H1 (cell line): ENCODE results near the gene ACTL8. TPM values are rescaled to one million over a fixed set of nuclear protein-coding genes. Genes with fewer than 3 reads are reported as not detected.

Experiments
- CTCF ChIA-PET: fragments of 300-600 bp; sonication (Branson Sonifier 250); formaldehyde crosslinking; loops from one replicate; lab custom pipeline; 2021; ENCODE audit not compliant: partially characterized antibody; lab: Charles Lee
- POLR2A ChIA-PET: fragments of 300-600 bp; sonication (Branson Sonifier 250); formaldehyde crosslinking; loops from one replicate; lab custom pipeline; 2021; ENCODE audit warnings: inconsistent platforms; ENCODE audit not compliant: partially characterized antibody; lab: Charles Lee
- DNase-seq, 2 experiments: peaks; one replicate each; pipeline versions ENCODE4 v3.0.0 to v3.0.0-alpha.2; 2010 to 2022; ENCODE audit warnings: low spot score in 2 of 2, low read depth in 1 of 2, mixed read lengths in 1 of 2
- FAIRE-seq: peaks from 2 replicates; lab custom pipeline; 2011; peaks lifted over from hg19 to GRCh38; lab: Jason Lieb, UNC
- H2AFZ ChIP-seq: 2 replicates; pipeline ENCODE4 v1.8.1; 2012; ENCODE audit warnings: low read length, inconsistent platforms
- H2AK5ac ChIP-seq: 2 replicates; pipeline ENCODE4 v1.6.1; 2013; ENCODE audit warnings: low read depth, low read length
- H2BK120ac ChIP-seq: replicated peaks from 2 replicates; pipeline ENCODE3; 2013; ENCODE audit warnings: low read depth, low read length, inconsistent platforms
- H2BK12ac ChIP-seq: 2 replicates; pipeline ENCODE4 v1.6.1; 2013; ENCODE audit warnings: low read depth, low read length
- H2BK15ac ChIP-seq: 2 replicates; pipeline ENCODE4 v1.6.1; 2013; ENCODE audit warnings: low read length
- H2BK20ac ChIP-seq: 2 replicates; pipeline ENCODE4 v1.6.1; 2013; ENCODE audit warnings: low read length
- H2BK5ac ChIP-seq: 2 replicates; pipeline ENCODE4 v1.6.1; 2013; ENCODE audit warnings: low read depth, low read length
- H3K14ac ChIP-seq: 2 replicates; pipeline ENCODE4 v1.6.1; 2013; ENCODE audit warnings: inconsistent platforms; ENCODE audit not compliant: insufficient read length
- H3K18ac ChIP-seq: 2 replicates; pipeline ENCODE4 v1.6.1; 2013; ENCODE audit warnings: low read length; ENCODE audit errors: extremely low read depth
- H3K23ac ChIP-seq: 2 replicates; pipeline ENCODE4 v1.6.1; 2013; ENCODE audit warnings: inconsistent platforms; ENCODE audit not compliant: insufficient read length
- H3K23me2 ChIP-seq: 2 replicates; pipeline ENCODE4 v1.6.1; 2013; ENCODE audit warnings: low read depth, low read length
- H3K27ac ChIP-seq: 2 replicates; pipeline ENCODE4 v1.6.1; 2011; ENCODE audit warnings: low read depth, low read length, inconsistent platforms
- H3K27me3 ChIP-seq, 4 experiments: replicated peaks in 1 of 4; 1 replicate in 1 of 4; 2 replicates in 3 of 4; pipeline versions ENCODE4 v1.6.1 to v1.8.1; 2011 to 2013; ENCODE audit warnings: low read length in 3 of 4, mild to moderate bottlenecking in 3 of 4, inconsistent platforms in 2 of 4, mixed read lengths in 2 of 4, moderate library complexity in 1 of 4; ENCODE audit not compliant: control insufficient read depth in 3 of 4, insufficient read depth in 3 of 4; ENCODE audit errors: extremely low read depth in 1 of 4
- H3K36me3 ChIP-seq, 4 experiments: 2 replicates each; pipeline versions ENCODE4 v1.6.1 to v1.8.1; 2011 to 2013; ENCODE audit warnings: mild to moderate bottlenecking in 4 of 4, low read length in 3 of 4, moderate library complexity in 2 of 4, control low read depth in 1 of 4, inconsistent platforms in 1 of 4; ENCODE audit not compliant: insufficient read depth in 4 of 4, control insufficient read depth in 2 of 4
- H3K4ac ChIP-seq: replicated peaks from 2 replicates; pipeline ENCODE3; 2013; ENCODE audit warnings: low read length, low read depth, mixed read lengths, inconsistent platforms; ENCODE audit not compliant: insufficient read length
- H3K4me1 ChIP-seq, 4 experiments: replicated peaks in 1 of 4; 1 replicate in 1 of 4; 2 replicates in 3 of 4; pipeline versions ENCODE4 v1.6.1 to v1.8.1; 2011 to 2013; ENCODE audit warnings: low read length in 3 of 4, inconsistent platforms in 2 of 4, mixed read lengths in 1 of 4; ENCODE audit not compliant: insufficient read depth in 4 of 4, control insufficient read depth in 3 of 4
- H3K4me2 ChIP-seq, 2 experiments: 2 replicates each; pipeline versions ENCODE4 v1.6.1 to v1.8.1; 2011 to 2013; ENCODE audit warnings: low read depth in 2 of 2, low read length in 2 of 2, control low read depth in 1 of 2, inconsistent platforms in 1 of 2, mild to moderate bottlenecking in 1 of 2; ENCODE audit not compliant: insufficient read depth in 1 of 2
- H3K4me3 ChIP-seq, 4 experiments: fragments of 200-600, 300-600 bp in 1 of 4; sonication (generic), shearing (Covaris generic), sonication (Bioruptor Twin) in 1 of 4; 2 replicates each; pipeline versions ENCODE4 v1.5.1 to v1.8.1; 2011 to 2016; ENCODE audit warnings: low read length in 4 of 4, low read depth in 3 of 4, control low read depth in 2 of 4, inconsistent platforms in 2 of 4, mild to moderate bottlenecking in 2 of 4, mixed read lengths in 1 of 4, moderate library complexity in 1 of 4; ENCODE audit not compliant: insufficient read depth in 2 of 4; ENCODE audit errors: extremely low read depth in 1 of 4
- H3K56ac ChIP-seq: replicated peaks from 2 replicates; pipeline ENCODE3; 2013; ENCODE audit warnings: low read depth, mild to moderate bottlenecking, mixed read lengths, low read length, inconsistent platforms; ENCODE audit not compliant: insufficient read length
- H3K79me1 ChIP-seq: 2 replicates; pipeline ENCODE4 v1.6.1; 2013; ENCODE audit warnings: low read depth, low read length, control low read depth
- H3K79me2 ChIP-seq, 2 experiments: 2 replicates each; pipeline versions ENCODE4 v1.6.1 to v1.8.1; 2012 to 2013; ENCODE audit warnings: low read length in 2 of 2, mild to moderate bottlenecking in 2 of 2, inconsistent platforms in 1 of 2; ENCODE audit not compliant: insufficient read depth in 2 of 2, control insufficient read depth in 1 of 2
- H3K9ac ChIP-seq, 4 experiments: replicated peaks in 1 of 4; 1 replicate in 1 of 4; 2 replicates in 3 of 4; pipeline versions ENCODE4 v1.6.1 to v1.8.1; 2011 to 2013; ENCODE audit warnings: low read depth in 3 of 4, low read length in 3 of 4, control low read depth in 2 of 4, mild to moderate bottlenecking in 2 of 4, moderate library complexity in 2 of 4, inconsistent platforms in 1 of 4; ENCODE audit errors: extremely low read depth in 1 of 4
- H3K9me3 ChIP-seq, 2 experiments: 2 replicates each; pipeline versions ENCODE4 v1.6.1 to v1.8.1; 2012 to 2013; ENCODE audit warnings: mild to moderate bottlenecking in 2 of 2, moderate library complexity in 2 of 2, control low read depth in 1 of 2, inconsistent platforms in 1 of 2, low read depth in 1 of 2, low read length in 1 of 2, mixed read lengths in 1 of 2; ENCODE audit not compliant: insufficient read depth in 2 of 2
- H4K20me1 ChIP-seq, 2 experiments: replicated peaks in 1 of 2; 2 replicates each; pipeline versions ENCODE3 to v1.8.1; 2011 to 2013; ENCODE audit warnings: inconsistent platforms in 2 of 2, low read length in 2 of 2, mild to moderate bottlenecking in 1 of 2; ENCODE audit not compliant: insufficient read depth in 2 of 2, control insufficient read depth in 1 of 2
- H4K5ac ChIP-seq: 2 replicates; pipeline ENCODE4 v1.6.1; 2013; ENCODE audit warnings: low read length, low read depth, mixed read lengths, inconsistent platforms; ENCODE audit not compliant: insufficient read length
- H4K8ac ChIP-seq: 2 replicates; pipeline ENCODE4 v1.8.0; 2013; ENCODE audit warnings: mild to moderate bottlenecking, moderate library complexity, low read length, inconsistent platforms; ENCODE audit not compliant: insufficient read depth; ENCODE audit errors: extremely low read depth
- H4K91ac ChIP-seq: replicated peaks from 2 replicates; pipeline ENCODE3; 2013; ENCODE audit warnings: low read length, mixed read lengths, inconsistent platforms; ENCODE audit not compliant: insufficient read length
- ATF3 ChIP-seq: IDR thresholded peaks from 2 replicates; pipeline ENCODE4 v1.6.1; 2011; ENCODE audit warnings: low read depth, mild to moderate bottlenecking, low read length; ENCODE audit not compliant: insufficient read depth
- CBX5 ChIP-seq: fragments of 300-800, 300-1000 bp; sonication (generic); IDR thresholded peaks from 2 replicates; pipeline ENCODE4 v1.7.1; 2016; ENCODE audit warnings: antibody characterized with exemption, low read length, low read depth
- CHD2 ChIP-seq: IDR thresholded peaks from 2 replicates; pipeline ENCODE4 v1.6.1; 2012; ENCODE audit warnings: low read length, improper control_type of control experiment
- EP300 ChIP-seq, 2 experiments: IDR thresholded peaks; 1 replicate in 1 of 2; 2 replicates in 1 of 2; pipeline ENCODE4 v1.6.1; 2011 to 2012; ENCODE audit warnings: low read depth in 2 of 2, low read length in 2 of 2, mild to moderate bottlenecking in 2 of 2, borderline replicate concordance in 1 of 2, inconsistent platforms in 1 of 2, moderate library complexity in 1 of 2
- HDAC2 ChIP-seq, 2 experiments: fragments of 300-600 bp in 1 of 2; sonication (generic) in 1 of 2; IDR thresholded peaks; 2 replicates each; pipeline ENCODE4 v1.6.1; 2011 to 2012; ENCODE audit warnings: low read depth in 2 of 2, low read length in 2 of 2, mild to moderate bottlenecking in 2 of 2, moderate library complexity in 2 of 2, borderline replicate concordance in 1 of 2, inconsistent platforms in 1 of 2
- KDM4A ChIP-seq: IDR thresholded peaks from one replicate; pipeline ENCODE4 v1.7.1; 2012; ENCODE audit warnings: low read depth, mild to moderate bottlenecking, moderate library complexity, low read length, inconsistent platforms; ENCODE audit not compliant: severe bottlenecking
- KDM5A ChIP-seq: fragments of 200-600 bp; IDR thresholded peaks from 2 replicates; pipeline ENCODE4 v1.7.1; 2012; ENCODE audit warnings: mild to moderate bottlenecking, low read length, inconsistent platforms, mixed read lengths
- RXRA ChIP-seq: IDR thresholded peaks from 2 replicates; pipeline ENCODE4 v1.6.1; 2011; ENCODE audit warnings: low read depth, mild to moderate bottlenecking, low read length, moderate library complexity; ENCODE audit not compliant: insufficient read depth
- SP1 ChIP-seq: IDR thresholded peaks from 2 replicates; pipeline ENCODE4 v1.6.1; 2011; ENCODE audit warnings: low read depth, low read length
- USF2 ChIP-seq: IDR thresholded peaks from 2 replicates; pipeline ENCODE4 v1.6.1; 2011; ENCODE audit warnings: low read length, improper control_type of control experiment
- ZNF274 ChIP-seq: IDR thresholded peaks from 2 replicates; pipeline ENCODE4 v1.7.0; 2012; ENCODE audit warnings: low read length, borderline replicate concordance; ENCODE audit errors: extremely low read depth
- WGBS, 2 experiments: shearing (Covaris generic) in 1 of 2; methylation state at CpG; one replicate each; pipeline versions ENCODE4 v1.1.6 to v1.1.7; 2013 to 2015; ENCODE audit warnings: low lambda C conversion rate in 2 of 2, mixed read lengths in 2 of 2, inconsistent platforms in 1 of 2, low coverage in 1 of 2, missing lambda C conversion rate in 1 of 2; ENCODE audit not compliant: insufficient replicate concordance in 2 of 2, insufficient coverage in 1 of 2, insufficient read length in 1 of 2; ENCODE audit errors: extremely low coverage in 1 of 2, missing lambda C conversion rate in 1 of 2; 5-methylcytosine and 5-hydroxymethylcytosine counted together
- polyA plus RNA-seq, 7 experiments: library from polyadenylated mRNA; depleted of rRNA in 3 of 7; stranded (reverse) in 5 of 7; unstranded in 2 of 7; fragments of >200 nt in 5 of 7; fragments of 200-250 nt in 2 of 7; gene quantifications; 1 replicate in 5 of 7; 2 replicates in 1 of 7; 4 replicates in 1 of 7; pipeline versions ENCODE4 v1.2.1 to v1.2.3, GENCODE V29; 2011 to 2013; ENCODE audit warnings: missing spikeins in 2 of 7, mixed read lengths in 2 of 7
- total RNA-seq: library from RNA; stranded (reverse); fragmentation: NEBNext Ultra II Directional; extraction: Animal tissue kit (Norgen Biotek cat#: 25700); gene quantifications from 2 replicates; pipeline ENCODE4 v1.2.1, GENCODE V29; 2021

The ACTL8 gene
- total and polyA plus RNA-seq, 2 of the 8 experiments (the other 6 are each of a cell fraction or from before 2014, with no cell fraction given) = 0.33 to 0.47 TPM

DNA sequence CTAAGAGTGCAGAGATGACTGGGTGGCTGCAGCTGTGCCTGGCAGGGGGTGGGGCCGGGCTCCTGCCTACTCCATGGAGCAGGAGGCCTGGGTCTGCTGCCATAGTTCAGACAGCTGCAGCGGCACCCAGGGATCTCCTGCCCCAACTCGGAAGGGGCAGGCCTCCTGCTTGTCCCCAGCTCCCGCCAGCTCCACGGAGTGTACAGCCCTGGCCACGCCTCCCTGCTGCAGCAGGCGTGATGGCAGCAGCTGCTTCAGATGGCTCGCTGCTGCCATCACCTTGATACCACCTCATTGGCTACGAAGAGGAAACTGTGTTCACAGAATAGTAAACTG, 35.9 kb downstream of the ACTL8 start:
- peaks cover 0 to 5% (median 3%) of the 10 kb centered on the region in 4 experiments; a peak in 3 of 7 replicates for H3K4me1 ChIP-seq
- no peak overlapping the region for H3K4me3 ChIP-seq
- no peak overlapping the region for H3K27ac ChIP-seq
- no peaks in the 10 kb centered on the region for H3K79me1 ChIP-seq
- H3K9me3 ChIP-seq = no peaks in the 10 kb centered on the region
- no peak overlapping the region for H2BK120ac ChIP-seq
- H2AFZ ChIP-seq = no peak overlapping the region
- H4K91ac ChIP-seq = no peak overlapping the region
- H3K27me3 ChIP-seq = no peaks in the 10 kb centered on the region; a peak in 2 of 7 replicates
- H2BK5ac ChIP-seq = no peak overlapping the region
- no peak overlapping the region for H2AK5ac ChIP-seq
- no peak overlapping the region for H3K9ac ChIP-seq
- DNase-seq (no peak), FAIRE-seq (no peak)
- no peaks in the 10 kb centered on the region for H3K23me2 ChIP-seq
- ChIA-PET CTCF (interaction anchor here (1.1 to 6.2 kb wide), 3 partner anchors 15 to 68 kb away, joined by 4 to 20 read pairs (median 4); no protein-coding TSS in a partner anchor), POLR2A (no interaction called here)
- H4K8ac ChIP-seq = no peak overlapping the region; the same call in 1 of the 2 replicates
- no peak overlapping the region for H2BK20ac ChIP-seq
- H2BK15ac ChIP-seq = no peak overlapping the region
- H4K5ac ChIP-seq = no peak overlapping the region
- H3K4ac ChIP-seq = no peak overlapping the region
- no peak overlapping the region for H3K18ac ChIP-seq
- H3K4me2 ChIP-seq = no peak overlapping the region
- no peaks in the 10 kb centered on the region for H4K20me1 ChIP-seq
- WGBS, 2 experiments = 60% methylated on average over 9 of the region's 9 CpGs; no CpG with 5 or more reads in 1 of the 2 experiments
- no peak overlapping the region for H3K56ac ChIP-seq
- no peak overlapping the region for H2BK12ac ChIP-seq
- no peak overlapping the region for H3K14ac ChIP-seq
- no peaks in the 10 kb centered on the region for H3K79me2 ChIP-seq
- H3K36me3 ChIP-seq = no peaks in the 10 kb centered on the region
- H3K23ac ChIP-seq = no peak overlapping the region
- no peak for TF ChIP-seq HDAC2 (IDR thresholded peaks at IDR 0.05; ENCODE audit: borderline replicate concordance in 1 of 2, low read depth in 2 of 2, low read length in 2 of 2)
- no peak for TF ChIP-seq RXRA
- no peak for TF ChIP-seq SP1
- TF ChIP-seq ZNF274 = no peak
- TF ChIP-seq KDM5A = no peak
- TF ChIP-seq USF2 = no peak
- no peak for TF ChIP-seq CBX5
- no peak for TF ChIP-seq EP300 (IDR thresholded peaks at IDR 0.05; ENCODE audit: borderline replicate concordance in 1 of 2, low read depth in 2 of 2, low read length in 2 of 2)
- TF ChIP-seq KDM4A = no peak
- TF ChIP-seq CHD2 = no peak
- no peak for TF ChIP-seq ATF3
